Measurements from ENCODE around the gene PCDHGA4.
"Not testable (repeated sequence)": the region's sequence is repeated elsewhere in the genome, so short reads cannot be mapped to it uniquely, and the experiment has no call there.

PCDHGA4 gene

GRCh38 chr5:141354900-141355469 lies at the start of gene PCDHGA4:
Gene PCDHGA4, plus strand, starts transcription at chr5:141355021. Its CDS starts 87 bp downstream, at chr5:141355108.
- Histone ChIP-seq H3K4me3 (ENCODE audit: low read length) (no peak within 1 kb of the TSS), H3K4me1 (ENCODE audit: insufficient read depth, low read length) (no peaks in the 10 kb centered on the region), H2AFZ (ENCODE audit: low read depth, low read length) (no peak within 1 kb of the TSS), H3K27me3 (ENCODE audit: insufficient read depth, low read length) (no peaks in the 10 kb centered on the region), H3K9me3 (ENCODE audit: low read length) (peaks cover 40% of the 10 kb centered on the region), H3K36me3 (ENCODE audit: insufficient read depth, low read length) (no peaks in the 10 kb centered on the region)

DNA sequence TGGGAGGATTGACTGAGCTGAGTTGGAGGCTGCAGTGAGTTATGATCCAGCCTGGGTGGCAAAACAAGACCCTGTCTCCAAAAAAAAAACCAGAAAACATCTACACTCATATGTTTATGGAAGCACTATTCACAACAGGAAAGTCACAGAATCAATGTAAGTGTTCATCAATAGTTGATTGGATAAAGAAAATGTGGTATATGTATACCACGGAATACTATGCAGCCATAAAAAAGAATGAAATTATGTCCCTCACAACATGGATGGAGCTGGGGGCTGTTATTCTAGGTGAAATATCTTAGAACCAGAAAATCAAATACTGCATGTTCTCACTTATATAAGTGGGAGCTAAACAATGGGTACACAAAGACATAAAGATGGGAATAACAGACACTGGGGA lies 48.2 kb upstream of the PCDHGA4 start:
- Histone ChIP-seq H3K27me3 (ENCODE audit: insufficient read depth, low read length) (no peaks in the 10 kb centered on the region), H2AFZ (ENCODE audit: low read depth, low read length) (no peak overlapping the region), H3K36me3 (ENCODE audit: insufficient read depth, low read length) (no peaks in the 10 kb centered on the region), H3K4me1 (ENCODE audit: insufficient read depth, low read length) (peaks cover 5% of the 10 kb centered on the region), H3K4me3 (ENCODE audit: low read length) (no peak overlapping the region), H3K9me3 (ENCODE audit: low read length) (peaks cover 32% of the 10 kb centered on the region)

GRCh38 chr5:141313711-141314110 lies 41.1 kb upstream of the PCDHGA4 start:
- no peak overlapping the region for H2AFZ ChIP-seq (ENCODE audit: low read depth, low read length)
- H3K4me3 ChIP-seq (ENCODE audit: low read length), result no peak overlapping the region
- peaks cover 37% of the 10 kb centered on the region for H3K36me3 ChIP-seq (ENCODE audit: insufficient read depth, low read length)
- H3K4me1 ChIP-seq (ENCODE audit: insufficient read depth, low read length), result peaks cover 3% of the 10 kb centered on the region
- peaks cover 40% of the 10 kb centered on the region for H3K9me3 ChIP-seq (ENCODE audit: low read length)
- H3K27me3 ChIP-seq (ENCODE audit: insufficient read depth, low read length), result no peaks in the 10 kb centered on the region

GRCh38 chr5:141316963-141317362 lies 37.9 kb upstream of the PCDHGA4 start:
- H3K4me3 ChIP-seq (ENCODE audit: low read length); H3K4me1 ChIP-seq (ENCODE audit: insufficient read depth, low read length); H3K27me3 ChIP-seq (ENCODE audit: insufficient read depth, low read length); H2AFZ ChIP-seq (ENCODE audit: low read depth, low read length): not testable (repeated sequence)
- H3K36me3 ChIP-seq (ENCODE audit: insufficient read depth, low read length), result peaks cover 47% of the 10 kb centered on the region
- peaks cover 45% of the 10 kb centered on the region for H3K9me3 ChIP-seq (ENCODE audit: low read length)

DNA sequence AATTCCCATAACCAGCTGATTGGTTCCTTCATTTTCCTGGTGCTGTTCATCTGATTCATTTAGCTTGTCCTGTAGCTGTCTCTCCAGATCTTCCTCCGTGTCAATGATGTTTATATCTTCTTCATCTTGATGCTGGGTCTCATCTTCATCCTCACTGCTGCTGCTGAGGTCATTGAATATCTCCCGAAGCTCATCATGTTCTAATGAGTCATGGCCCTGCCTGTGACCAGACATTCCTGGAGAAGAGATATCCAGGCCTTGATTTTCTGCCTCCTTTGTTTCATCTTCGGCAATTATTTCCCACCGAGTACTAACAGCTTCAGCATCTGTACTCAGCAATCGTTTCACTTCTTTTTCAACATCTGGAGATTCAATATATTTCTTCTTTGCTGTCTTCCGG lies 35.6 kb upstream of the PCDHGA4 start:
- Histone ChIP-seq H3K4me3 (ENCODE audit: low read length) (peak overlapping the region; percentile 88), H2AFZ (ENCODE audit: low read depth, low read length) (no peak overlapping the region), H3K27me3 (ENCODE audit: insufficient read depth, low read length) (no peaks in the 10 kb centered on the region), H3K36me3 (ENCODE audit: insufficient read depth, low read length) (peaks cover 41% of the 10 kb centered on the region), H3K4me1 (ENCODE audit: insufficient read depth, low read length) (peaks cover 3% of the 10 kb centered on the region), H3K9me3 (ENCODE audit: low read length) (peaks cover 41% of the 10 kb centered on the region)

DNA sequence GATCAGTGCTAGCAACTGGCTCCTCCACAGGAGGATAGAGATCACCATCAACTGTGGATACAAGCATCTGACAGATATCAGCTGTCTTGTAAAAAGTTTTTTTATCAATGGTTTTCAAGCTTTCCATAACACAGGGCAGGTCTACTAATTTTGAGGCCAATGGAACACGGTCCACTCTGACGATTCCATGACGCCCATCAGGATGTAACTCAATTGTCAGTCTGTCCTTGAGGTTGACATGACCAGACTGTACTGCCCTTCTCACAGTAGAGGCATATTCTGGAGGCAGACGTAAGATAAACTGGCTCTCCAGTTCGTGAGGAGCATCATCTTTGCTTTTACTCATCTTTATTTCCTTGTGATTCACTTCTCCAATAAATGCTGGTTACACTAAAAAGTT lies 35.1 kb upstream of the PCDHGA4 start:
- H3K36me3 ChIP-seq (ENCODE audit: insufficient read depth, low read length), result peaks cover 40% of the 10 kb centered on the region
- no peak overlapping the region for H2AFZ ChIP-seq (ENCODE audit: low read depth, low read length)
- peaks cover 40% of the 10 kb centered on the region for H3K9me3 ChIP-seq (ENCODE audit: low read length)
- H3K4me1 ChIP-seq (ENCODE audit: insufficient read depth, low read length), result peaks cover 3% of the 10 kb centered on the region
- peak overlapping the region; percentile 88 for H3K4me3 ChIP-seq (ENCODE audit: low read length)
- H3K27me3 ChIP-seq (ENCODE audit: insufficient read depth, low read length), result no peaks in the 10 kb centered on the region

DNA sequence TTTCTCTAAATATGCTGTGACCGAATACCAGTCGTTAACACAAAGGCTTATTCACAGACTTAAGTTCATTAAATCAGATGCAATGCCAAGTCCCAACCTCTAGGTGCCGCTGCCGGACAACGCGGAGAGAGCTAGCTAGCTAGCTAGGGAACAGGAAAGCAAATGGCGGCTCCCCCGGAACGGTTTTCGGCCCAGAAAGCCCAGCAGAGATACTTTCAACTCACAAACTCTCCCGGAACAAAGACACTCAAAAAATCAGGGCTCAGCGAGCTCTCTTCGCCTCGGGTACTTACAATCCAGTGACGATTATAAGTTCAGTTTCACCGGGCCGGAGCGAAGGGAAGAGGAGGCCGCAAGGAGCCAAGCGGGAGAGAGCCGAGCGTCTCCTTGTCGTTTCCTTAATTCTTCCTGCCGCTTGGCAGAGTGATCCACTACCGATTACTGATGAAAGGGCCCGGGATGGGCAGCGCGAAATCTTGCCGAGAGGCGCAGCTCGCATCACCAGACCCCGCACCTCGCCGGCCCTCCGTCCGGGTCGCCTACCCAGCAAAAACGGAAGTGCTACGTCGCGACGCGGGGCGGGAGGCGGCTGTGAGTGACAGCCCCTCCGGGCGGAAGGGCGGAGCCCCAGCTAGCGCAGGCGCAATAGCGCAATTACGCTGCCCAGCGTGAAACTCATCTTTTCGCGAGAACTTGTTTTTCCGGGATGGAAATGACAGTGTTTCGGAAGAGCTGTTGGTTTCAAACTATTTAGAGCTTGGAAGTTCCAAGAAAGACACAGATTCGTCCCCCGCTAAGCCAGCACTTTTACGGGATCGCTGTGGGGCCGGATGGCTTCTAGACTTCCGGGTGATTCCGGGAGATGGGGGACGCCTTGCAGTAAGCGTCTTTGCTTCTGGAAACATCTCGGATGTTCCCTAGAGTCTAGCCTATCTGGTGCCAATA lies 34.3 kb upstream of the PCDHGA4 start, which contains the start of gene TAF7:
TSS of gene TAF7 (minus strand) at position 560 of the 945 bp plus-strand sequence. CDS start 740 bp downstream, outside the sequence.
- peak within 1 kb of the TSS; percentile 75 for H2AFZ ChIP-seq (ENCODE audit: low read depth, low read length)
- peaks cover 32% of the 10 kb centered on the region for H3K36me3 ChIP-seq (ENCODE audit: insufficient read depth, low read length)
- no peaks in the 10 kb centered on the region for H3K27me3 ChIP-seq (ENCODE audit: insufficient read depth, low read length)
- peaks cover 33% of the 10 kb centered on the region for H3K9me3 ChIP-seq (ENCODE audit: low read length)
- H3K4me1 ChIP-seq (ENCODE audit: insufficient read depth, low read length), result peaks cover 3% of the 10 kb centered on the region
- peak within 1 kb of the TSS; percentile 88 for H3K4me3 ChIP-seq (ENCODE audit: low read length)

DNA sequence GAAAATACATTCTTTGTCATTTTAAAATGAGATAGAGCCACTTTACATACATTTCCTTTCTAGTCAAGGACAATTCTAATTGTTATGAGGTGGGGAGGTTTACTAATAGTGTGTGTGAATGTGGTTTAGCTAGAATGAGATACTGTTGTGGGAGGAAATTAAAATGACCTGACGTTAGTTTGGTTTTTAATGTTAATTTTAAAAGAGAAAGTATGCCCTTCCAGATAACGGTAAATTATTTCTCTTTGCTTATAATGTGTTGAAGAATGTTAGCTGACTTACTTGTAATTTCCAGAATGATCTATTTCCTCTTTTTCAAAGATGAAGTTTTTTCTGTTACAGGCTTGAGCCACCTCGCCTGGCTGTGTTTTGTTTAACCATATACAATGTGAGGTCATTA lies 32.6 kb upstream of the PCDHGA4 start:
- no peaks in the 10 kb centered on the region for H3K27me3 ChIP-seq (ENCODE audit: insufficient read depth, low read length)
- H3K4me3 ChIP-seq (ENCODE audit: low read length), result no peak overlapping the region
- no peak overlapping the region for H2AFZ ChIP-seq (ENCODE audit: low read depth, low read length)
- H3K9me3 ChIP-seq (ENCODE audit: low read length), result peaks cover 28% of the 10 kb centered on the region
- peaks cover 22% of the 10 kb centered on the region for H3K36me3 ChIP-seq (ENCODE audit: insufficient read depth, low read length)
- peaks cover 3% of the 10 kb centered on the region for H3K4me1 ChIP-seq (ENCODE audit: insufficient read depth, low read length)

GRCh38 chr5:141326088-141326854 lies 28.6 kb upstream of the PCDHGA4 start:
- H3K27me3 ChIP-seq (ENCODE audit: insufficient read depth, low read length), result no peaks in the 10 kb centered on the region

DNA sequence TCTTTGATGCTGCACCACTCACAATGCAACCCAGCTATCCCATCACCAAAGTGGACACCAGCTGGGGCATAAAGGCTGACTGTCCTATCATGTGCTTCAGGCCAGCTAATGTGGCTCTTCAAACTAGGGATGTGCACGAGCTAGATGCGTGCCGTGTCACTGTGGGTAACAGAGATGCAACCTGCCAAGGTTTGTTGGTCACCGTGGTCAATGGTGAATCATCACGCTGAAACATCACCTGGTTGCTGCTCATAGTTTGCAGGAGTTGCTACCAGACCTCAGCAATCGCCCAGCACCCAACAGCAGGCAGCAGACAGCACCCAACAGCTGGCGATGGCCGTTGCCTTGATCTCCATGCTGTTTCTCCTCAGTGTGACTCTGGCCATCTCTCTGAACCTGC lies 26.6 kb upstream of the PCDHGA4 start:
- Histone ChIP-seq H3K4me3 (ENCODE audit: low read length) (no peak overlapping the region), H3K4me1 (ENCODE audit: insufficient read depth, low read length) (no peaks in the 10 kb centered on the region), H2AFZ (ENCODE audit: low read depth, low read length) (no peak overlapping the region), H3K27me3 (ENCODE audit: insufficient read depth, low read length) (no peaks in the 10 kb centered on the region), H3K9me3 (ENCODE audit: low read length) (peaks cover 20% of the 10 kb centered on the region), H3K36me3 (ENCODE audit: insufficient read depth, low read length) (no peaks in the 10 kb centered on the region)

More at GRCh38 chr5:141326088-141326854, 28.6 kb upstream of the PCDHGA4 start:
- H3K9me3 ChIP-seq (ENCODE audit: low read length), result peaks cover 14% of the 10 kb centered on the region
- no peak overlapping the region for H3K4me3 ChIP-seq (ENCODE audit: low read length)
- H2AFZ ChIP-seq (ENCODE audit: low read depth, low read length), result no peak overlapping the region
- H3K4me1 ChIP-seq (ENCODE audit: insufficient read depth, low read length), result no peaks in the 10 kb centered on the region
- no peaks in the 10 kb centered on the region for H3K36me3 ChIP-seq (ENCODE audit: insufficient read depth, low read length)

GRCh38 chr5:141330299-141331080 lies 24.3 kb upstream of the PCDHGA4 start, which contains the start of gene PCDHGA1:
Gene PCDHGA1, plus strand, starts transcription at chr5:141330514.
- H3K4me3 ChIP-seq (ENCODE audit: low read length), result no peak within 1 kb of the TSS
- H2AFZ ChIP-seq (ENCODE audit: low read depth, low read length), result no peak within 1 kb of the TSS
- H3K36me3 ChIP-seq (ENCODE audit: insufficient read depth, low read length), result no peaks in the 10 kb centered on the region
- no peaks in the 10 kb centered on the region for H3K27me3 ChIP-seq (ENCODE audit: insufficient read depth, low read length)
- H3K9me3 ChIP-seq (ENCODE audit: low read length), result peaks cover 20% of the 10 kb centered on the region
- H3K4me1 ChIP-seq (ENCODE audit: insufficient read depth, low read length), result no peaks in the 10 kb centered on the region

- H3K4me3 ChIP-seq (ENCODE audit: low read length); H3K27me3 ChIP-seq (ENCODE audit: insufficient read depth, low read length); H2AFZ ChIP-seq (ENCODE audit: low read depth, low read length); H3K36me3 ChIP-seq (ENCODE audit: insufficient read depth, low read length); H3K4me1 ChIP-seq (ENCODE audit: insufficient read depth, low read length): not testable (repeated sequence)
- H3K9me3 ChIP-seq (ENCODE audit: low read length), result peaks cover 12% of the 10 kb centered on the region
Measured at GRCh38 chr5:141332571-141332970, 22.2 kb upstream of the PCDHGA4 start.

Measured in neuron (in vitro differentiated cells).